PC-9 (cell line): ENCODE measurements around the gene NKAIN2.

Experiments
- CTCF ChIP-seq: fragments of 200-600 bp; sonication (generic); conservative IDR thresholded peaks from 2 replicates; pipeline ENCODE4 v1.6.1; 2017; ENCODE audit warnings: mixed run types, antibody characterized with exemption, mild to moderate bottlenecking, moderate library complexity
- EZH2 ChIP-seq: fragments of 200-600 bp; sonication (generic); IDR thresholded peaks from 2 replicates; pipeline ENCODE4 v1.8.0; 2017; ENCODE audit warnings: antibody characterized with exemption, low read depth

- no peak for TF ChIP-seq CTCF
- TF ChIP-seq EZH2: no peak
Observed at GRCh38 chr6:124530926-124531325, 727.3 kb downstream of the NKAIN2 start.
